H9 (cell line): Measurements from ENCODE around the gene OTOF. TPM values are rescaled to one million over a fixed set of nuclear protein-coding genes. Genes with fewer than 3 reads are reported as not detected.

Experiments
- DNase-seq: peaks from one replicate; pipeline ENCODE4 v3.0.0-alpha.2; 2017
- H2AFZ ChIP-seq: one replicate; pipeline ENCODE4 v1.6.1; 2013; ENCODE audit warnings: mild to moderate bottlenecking, low read length, control low read depth, moderate library complexity
- H2AK5ac ChIP-seq: 2 replicates; pipeline ENCODE4 v1.6.1; 2013; ENCODE audit warnings: low read length, control low read depth, mixed read lengths; ENCODE audit not compliant: insufficient read length
- H2BK120ac ChIP-seq: one replicate; pipeline ENCODE4 v1.6.1; 2013; ENCODE audit warnings: low read depth, mild to moderate bottlenecking, low read length, control low read depth, inconsistent platforms; ENCODE audit not compliant: poor library complexity, severe bottlenecking
- H2BK12ac ChIP-seq: 2 replicates; pipeline ENCODE4 v1.6.1; 2013; ENCODE audit warnings: low read length, control low read depth, mixed read lengths, low read depth; ENCODE audit not compliant: insufficient read length
- H2BK15ac ChIP-seq: 2 replicates; pipeline ENCODE4 v1.6.1; 2013; ENCODE audit warnings: low read depth, low read length, control low read depth
- H2BK20ac ChIP-seq: one replicate; pipeline ENCODE4 v1.6.1; 2013; ENCODE audit warnings: low read depth, mild to moderate bottlenecking, low read length, control low read depth, inconsistent platforms; ENCODE audit not compliant: poor library complexity, severe bottlenecking
- H2BK5ac ChIP-seq: 2 replicates; pipeline ENCODE4 v1.6.1; 2013; ENCODE audit warnings: low read length, control low read depth, mixed read lengths; ENCODE audit not compliant: insufficient read length
- H3K14ac ChIP-seq: 2 replicates; pipeline ENCODE4 v1.6.1; 2013; ENCODE audit warnings: low read length, control low read depth; ENCODE audit not compliant: insufficient read depth
- H3K18ac ChIP-seq: 2 replicates; pipeline ENCODE4 v1.6.1; 2013; ENCODE audit warnings: low read depth, mild to moderate bottlenecking, mixed read lengths, low read length, control low read depth; ENCODE audit not compliant: insufficient read length
- H3K23ac ChIP-seq: 2 replicates; pipeline ENCODE4 v1.6.1; 2013; ENCODE audit warnings: low read length, control low read depth, mixed read lengths, low read depth; ENCODE audit not compliant: insufficient read length
- H3K23me2 ChIP-seq: 2 replicates; pipeline ENCODE4 v1.6.1; 2013; ENCODE audit warnings: low read depth, mild to moderate bottlenecking, mixed read lengths, low read length, control low read depth; ENCODE audit not compliant: insufficient read length, poor library complexity, severe bottlenecking
- H3K27ac ChIP-seq: 2 replicates; pipeline ENCODE4 v1.5.1; 2013; ENCODE audit warnings: low read length, control low read depth, mixed read lengths, low read depth; ENCODE audit not compliant: insufficient read length
- H3K27me3 ChIP-seq: 2 replicates; pipeline ENCODE4 v1.6.1; 2013; ENCODE audit warnings: low read length, control low read depth, inconsistent platforms; ENCODE audit not compliant: insufficient read depth
- H3K4ac ChIP-seq: 2 replicates; pipeline ENCODE4 v1.6.1; 2013; ENCODE audit warnings: low read depth, mild to moderate bottlenecking, control low read depth, inconsistent platforms, low read length, moderate library complexity
- H3K4me1 ChIP-seq: 2 replicates; pipeline ENCODE4 v1.6.1; 2013; ENCODE audit warnings: low read length, control low read depth, inconsistent platforms; ENCODE audit not compliant: insufficient read depth
- H3K4me2 ChIP-seq: 2 replicates; pipeline ENCODE4 v1.6.1; 2013; ENCODE audit warnings: low read length, control low read depth, mixed read lengths; ENCODE audit not compliant: insufficient read length, insufficient read depth
- H3K56ac ChIP-seq: 2 replicates; pipeline ENCODE4 v1.6.1; 2013; ENCODE audit warnings: low read depth, mild to moderate bottlenecking, mixed read lengths, low read length, control low read depth; ENCODE audit not compliant: insufficient read length
- H3K79me1 ChIP-seq: 2 replicates; pipeline ENCODE4 v1.6.1; 2013; ENCODE audit warnings: low read depth, mild to moderate bottlenecking, moderate library complexity, low read length, control low read depth, inconsistent platforms; ENCODE audit not compliant: insufficient read depth, poor library complexity, severe bottlenecking
- H3K79me2 ChIP-seq: 2 replicates; pipeline ENCODE4 v1.6.1; 2013; ENCODE audit warnings: low read length, control low read depth, inconsistent platforms; ENCODE audit not compliant: insufficient read depth
- H3K9ac ChIP-seq: 2 replicates; pipeline ENCODE4 v1.6.1; 2013; ENCODE audit warnings: low read length, control low read depth, mixed read lengths; ENCODE audit not compliant: insufficient read length; ENCODE audit errors: extremely low read depth
- H3K9me3 ChIP-seq: one replicate; pipeline ENCODE4 v1.6.1; 2013; ENCODE audit warnings: low read depth, low read length, inconsistent platforms; ENCODE audit not compliant: control insufficient read depth
- H3T11ph ChIP-seq: one replicate; pipeline ENCODE4 v1.6.1; 2013; ENCODE audit warnings: mild to moderate bottlenecking, low read length, control low read depth, inconsistent platforms
- H4K20me1 ChIP-seq: one replicate; pipeline ENCODE4 v1.6.1; 2013; ENCODE audit not compliant: control insufficient read depth, insufficient read length, insufficient read depth
- H4K5ac ChIP-seq: 2 replicates; pipeline ENCODE4 v1.6.1; 2013; ENCODE audit warnings: low read depth, mild to moderate bottlenecking, mixed read lengths, low read length, control low read depth; ENCODE audit not compliant: insufficient read length
- H4K8ac ChIP-seq: replicated peaks from 2 replicates; pipeline ENCODE4 v1.6.1; 2013; ENCODE audit warnings: low read length, control low read depth, mixed read lengths, low read depth; ENCODE audit not compliant: insufficient read length
- H4K91ac ChIP-seq: 2 replicates; pipeline ENCODE4 v1.6.1; 2013; ENCODE audit warnings: low read depth, mild to moderate bottlenecking, moderate library complexity, mixed read lengths, low read length, control low read depth; ENCODE audit not compliant: insufficient read length
- H3K27ac Mint-ChIP-seq, 3 experiments: 2 replicates in 2 of 3; 3 replicates in 1 of 3; pipeline ENCODE4 v1.8.0; 2020 to 2021; ENCODE audit warnings: mixed read lengths in 3 of 3, mild to moderate bottlenecking in 1 of 3, moderate library complexity in 1 of 3
- H3K27me3 Mint-ChIP-seq: 2 replicates; pipeline ENCODE4 v1.8.0; 2021; ENCODE audit warnings: low read depth, mild to moderate bottlenecking, moderate library complexity, mixed read lengths
- H3K36me3 Mint-ChIP-seq, 3 experiments: 2 replicates in 2 of 3; 3 replicates in 1 of 3; pipeline ENCODE4 v1.8.0; 2020 to 2021; ENCODE audit warnings: low read depth in 3 of 3, mixed read lengths in 3 of 3; ENCODE audit not compliant: insufficient read depth in 1 of 3
- H3K4me1 Mint-ChIP-seq, 2 experiments: 2 replicates each; pipeline ENCODE4 v1.8.0; 2020; ENCODE audit warnings: mixed read lengths in 2 of 2
- H3K4me3 Mint-ChIP-seq, 2 experiments: 2 replicates in 1 of 2; 3 replicates in 1 of 2; pipeline ENCODE4 v1.8.0; 2020 to 2021; ENCODE audit warnings: mild to moderate bottlenecking in 2 of 2, mixed read lengths in 2 of 2, moderate library complexity in 1 of 2
- H3K9me3 Mint-ChIP-seq, 2 experiments: 2 replicates in 1 of 2; 3 replicates in 1 of 2; pipeline ENCODE4 v1.8.0; 2020; ENCODE audit warnings: mild to moderate bottlenecking in 2 of 2, mixed read lengths in 2 of 2, moderate library complexity in 1 of 2
- CTCF ChIP-seq: fragments of 200-600 bp; sonication (generic); conservative IDR thresholded peaks from 3 replicates; pipeline ENCODE4 v1.8.0; 2021; ENCODE audit warnings: antibody characterized with exemption, mild to moderate bottlenecking
- WGBS: extraction: QIAGEN DNeasy Blood & Tissue Kit; methylation state at CpG from one replicate; pipeline ENCODE4 v1.1.7; 2013; ENCODE audit warnings: missing lambda C conversion rate, low lambda C conversion rate, mixed read lengths; ENCODE audit not compliant: insufficient read length; ENCODE audit errors: extremely low coverage; 5-methylcytosine and 5-hydroxymethylcytosine counted together
- total RNA-seq: library from RNA; stranded (reverse); gene quantifications from 2 replicates; pipeline ENCODE4 v1.2.1, GENCODE V29; 2021

The OTOF gene
- total RNA-seq, 1 experiment from 2014 or later, result 0.35 TPM

GRCh38 chr2:26483516-26483915 is 5.6 kb upstream of the OTOF start:
- H3K4me2 ChIP-seq, result no peak overlapping the region
- Mint-ChIP-seq H3K27ac (no peak overlapping the region; a peak in 1 of 7 replicates), H3K4me3 (no peak overlapping the region), H3K9me3 (no peaks in the 10 kb centered on the region; a peak in 2 of 5 replicates), H3K4me1 (peaks cover 0 to 3% of the 10 kb centered on the region in 2 experiments; a peak in 1 of 4 replicates), H3K27me3 (peaks cover 3% of the 10 kb centered on the region), H3K36me3 (no peaks in the 10 kb centered on the region)
- H3K23me2 ChIP-seq, result no peaks in the 10 kb centered on the region
- no peaks in the 10 kb centered on the region for H3K27me3 ChIP-seq
- no peak for TF ChIP-seq CTCF
- no peak overlapping the region for H2BK120ac ChIP-seq
- H2BK20ac ChIP-seq, result no peak overlapping the region
- H3K9ac ChIP-seq, result no peak overlapping the region
- H3K56ac ChIP-seq, result no peak overlapping the region
- no peak overlapping the region for H2BK15ac ChIP-seq
- no peak overlapping the region for H3T11ph ChIP-seq
- no peak overlapping the region for H2BK12ac ChIP-seq
- peaks cover 3% of the 10 kb centered on the region for H4K20me1 ChIP-seq
- H2AFZ ChIP-seq, result no peak overlapping the region
- H3K27ac ChIP-seq, result no peak overlapping the region
- H4K91ac ChIP-seq, result no peak overlapping the region
- H3K79me1 ChIP-seq, result no peaks in the 10 kb centered on the region
- no peak overlapping the region for H3K18ac ChIP-seq
- no peak overlapping the region for H3K4ac ChIP-seq
- H3K4me1 ChIP-seq, result no peaks in the 10 kb centered on the region
- H3K79me2 ChIP-seq, result no peaks in the 10 kb centered on the region
- H3K9me3 ChIP-seq, result no peaks in the 10 kb centered on the region
- H2BK5ac ChIP-seq, result no peak overlapping the region
- WGBS, result no CpG with 5 or more reads among the region's 11 CpGs
- H3K14ac ChIP-seq, result no peak overlapping the region
- no peak for DNase-seq
- H3K23ac ChIP-seq, result no peak overlapping the region
- no peak overlapping the region for H2AK5ac ChIP-seq
- H4K5ac ChIP-seq, result no peak overlapping the region
- no peak overlapping the region for H4K8ac ChIP-seq
